Fibroblast of lung (primary cell): ENCODE results near the gene CRTC1. TPM values are rescaled to one million over a fixed set of nuclear protein-coding genes. Genes with fewer than 3 reads are reported as not detected.
"Not testable (repeated sequence)": the region's sequence is repeated elsewhere in the genome, so short reads cannot be mapped to it uniquely, and the experiment has no call there.

Experiments used
- DNase-seq, 2 donors: peaks; one replicate each; pipeline versions ENCODE4 v3.0.0 to v3.0.0-alpha.2; 2010; ENCODE audit warnings: low read depth in 2 of 2
- H2AFZ ChIP-seq: 2 replicates; pipeline ENCODE4 v1.5.1; 2012; ENCODE audit warnings: low read length, control low read depth, inconsistent platforms
- H3K27ac ChIP-seq: 2 replicates; pipeline ENCODE4 v1.5.1; 2011; ENCODE audit warnings: low read length, control low read depth; ENCODE audit not compliant: insufficient read depth
- H3K27me3 ChIP-seq: 2 replicates; pipeline ENCODE4 v1.5.1; 2011; ENCODE audit warnings: mild to moderate bottlenecking, low read length; ENCODE audit not compliant: control insufficient read depth, insufficient read depth
- H3K36me3 ChIP-seq: 2 replicates; pipeline ENCODE4 v1.5.1; 2011; ENCODE audit warnings: low read length; ENCODE audit not compliant: control insufficient read depth, insufficient read depth
- H3K4me1 ChIP-seq: 2 replicates; pipeline ENCODE4 v1.5.1; 2011; ENCODE audit warnings: low read length; ENCODE audit not compliant: control insufficient read depth, insufficient read depth; ENCODE audit errors: extremely low read depth
- H3K4me2 ChIP-seq: 2 replicates; pipeline ENCODE4 v1.5.1; 2011; ENCODE audit warnings: low read length, control low read depth; ENCODE audit not compliant: insufficient read depth; ENCODE audit errors: extremely low read depth
- H3K4me3 ChIP-seq, 4 experiments: fragments of 200-600 bp in 1 of 4; sonication (generic) in 1 of 4; replicated peaks in 1 of 4; 2 replicates each; pipeline ENCODE4 v1.5.1; 2011 to 2016; ENCODE audit warnings: low read length in 4 of 4, low read depth in 3 of 4, mild to moderate bottlenecking in 3 of 4, control low read depth in 2 of 4, inconsistent platforms in 1 of 4, mixed read lengths in 1 of 4; ENCODE audit not compliant: insufficient read depth in 1 of 4; ENCODE audit errors: control extremely low read depth in 1 of 4
- H3K79me2 ChIP-seq: 2 replicates; pipeline ENCODE4 v1.5.1; 2012; ENCODE audit warnings: mild to moderate bottlenecking, low read length, inconsistent platforms; ENCODE audit not compliant: control insufficient read depth, insufficient read depth
- H3K9ac ChIP-seq: 2 replicates; pipeline ENCODE4 v1.5.1; 2011; ENCODE audit warnings: mild to moderate bottlenecking, low read length, control low read depth; ENCODE audit not compliant: insufficient read depth
- H3K9me3 ChIP-seq: 2 replicates; pipeline ENCODE4 v1.5.1; 2012; ENCODE audit warnings: low read depth, low read length; ENCODE audit not compliant: control insufficient read depth, insufficient read depth
- H4K20me1 ChIP-seq: 2 replicates; pipeline ENCODE4 v1.5.1; 2011; ENCODE audit warnings: low read length; ENCODE audit not compliant: control insufficient read depth, insufficient read depth; ENCODE audit errors: extremely low read depth
- CTCF ChIP-seq, 2 donors: IDR thresholded peaks in 1 of 2; conservative IDR thresholded peaks in 1 of 2; 1 replicate in 1 of 2; 2 replicates in 1 of 2; pipeline ENCODE4 v1.5.1; 2011 to 2012; ENCODE audit warnings: low read length in 2 of 2, control low read depth in 1 of 2, inconsistent platforms in 1 of 2, low read depth in 1 of 2, mild to moderate bottlenecking in 1 of 2
- EZH2 ChIP-seq: IDR thresholded peaks from 2 replicates; pipeline ENCODE4 v1.5.1; 2012; ENCODE audit warnings: low read length, control low read depth, mild to moderate bottlenecking; ENCODE audit errors: missing control alignments
- polyA plus RNA-seq, 2 donors: library from polyadenylated mRNA; depleted of rRNA in 1 of 2; stranded (reverse) in 1 of 2; unstranded in 1 of 2; fragments of >200 nt; gene quantifications; 2 replicates each; pipeline ENCODE4 v1.2.1, GENCODE V29; 2011 to 2012; ENCODE audit warnings: missing spikeins in 1 of 2
- total RNA-seq: library from RNA; depleted of rRNA; stranded (reverse); fragments of >200 nt; gene quantifications from 2 replicates; pipeline ENCODE4 v1.2.1, GENCODE V29; 2014

The CRTC1 gene
- total and polyA plus RNA-seq, 2 donors (not counting 1 experiment from before 2014, with no cell fraction given): 1.2 to 2.0 TPM

DNA sequence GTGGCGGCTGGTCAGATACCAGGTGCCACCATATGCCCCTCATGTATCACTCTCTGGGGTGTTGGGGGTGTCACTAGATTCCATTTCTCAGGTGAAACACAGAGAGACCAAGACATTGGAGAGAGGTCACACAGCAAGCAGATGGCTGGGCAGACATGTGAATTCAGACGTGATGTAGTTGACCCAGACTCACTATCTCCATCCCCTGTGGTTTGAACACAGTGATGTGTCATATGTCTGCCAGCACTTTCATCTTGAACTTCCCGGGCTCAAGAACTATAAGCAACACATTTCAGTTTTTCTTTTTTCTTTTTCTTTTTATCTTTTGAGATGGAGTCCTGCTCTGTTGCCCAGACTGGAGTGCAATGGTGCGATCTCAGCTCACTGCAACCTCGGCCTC, 132.2 kb downstream of the CRTC1 start:
- no peak overlapping the region for H3K4me3 ChIP-seq
- H3K27me3 ChIP-seq: peaks cover 7% of the 10 kb centered on the region
- H3K27ac ChIP-seq: no peak overlapping the region
- no peak overlapping the region for H2AFZ ChIP-seq
- no peak overlapping the region for H3K9ac ChIP-seq
- no peaks in the 10 kb centered on the region for H3K79me2 ChIP-seq
- no peak overlapping the region for H3K4me2 ChIP-seq
- no peaks in the 10 kb centered on the region for H3K4me1 ChIP-seq
- no peaks in the 10 kb centered on the region for H4K20me1 ChIP-seq
- no peak for TF ChIP-seq CTCF (conservative IDR thresholded peaks at IDR 0.05 in 1 of 2, IDR thresholded peaks at IDR 0.05 in 1 of 2; ENCODE audit: low read depth in 1 of 2, low read length in 2 of 2)
- no peak for TF ChIP-seq EZH2
- no peak for DNase-seq
- H3K36me3 ChIP-seq: no peaks in the 10 kb centered on the region
- H3K9me3 ChIP-seq: no peaks in the 10 kb centered on the region

DNA sequence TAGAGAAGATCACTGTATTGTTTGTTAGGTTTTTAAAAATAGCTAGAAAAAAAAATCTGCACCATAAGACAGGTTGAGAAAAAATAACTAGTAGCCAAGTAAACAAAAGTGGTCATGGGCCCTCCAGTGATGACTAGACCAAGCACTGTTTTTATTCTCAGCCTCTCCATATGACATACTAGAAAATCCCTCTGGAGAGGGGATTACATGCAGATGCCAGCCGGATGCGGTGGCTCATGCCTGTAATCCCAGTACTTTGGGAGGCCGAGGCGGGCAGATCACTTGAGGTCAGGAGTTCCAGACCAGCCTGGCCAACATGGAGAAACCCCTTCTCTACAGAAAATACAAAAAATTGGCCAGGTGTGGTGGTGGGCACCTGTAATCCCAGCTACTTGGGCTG, 133.2 kb downstream of the CRTC1 start:
- not testable (repeated sequence) for H3K9me3 ChIP-seq, H2AFZ ChIP-seq, H3K4me3 ChIP-seq, H4K20me1 ChIP-seq, H3K36me3 ChIP-seq, H3K27me3 ChIP-seq, DNase-seq, H3K9ac ChIP-seq, H3K4me2 ChIP-seq, H3K27ac ChIP-seq, H3K79me2 ChIP-seq, H3K4me1 ChIP-seq

GRCh38 chr19:18817574-18817973, 134.1 kb downstream of the CRTC1 start:
- H3K4me3 ChIP-seq: no peak overlapping the region
- H4K20me1 ChIP-seq: no peaks in the 10 kb centered on the region
- H3K79me2 ChIP-seq: no peaks in the 10 kb centered on the region
- no peak overlapping the region for H3K27ac ChIP-seq
- no peak for TF ChIP-seq CTCF (conservative IDR thresholded peaks at IDR 0.05 in 1 of 2, IDR thresholded peaks at IDR 0.05 in 1 of 2; ENCODE audit: low read depth in 1 of 2, low read length in 2 of 2)
- TF ChIP-seq EZH2: no peak
- H3K9ac ChIP-seq: no peak overlapping the region
- no peaks in the 10 kb centered on the region for H3K9me3 ChIP-seq
- H3K4me2 ChIP-seq: no peak overlapping the region
- H3K36me3 ChIP-seq: no peaks in the 10 kb centered on the region
- H3K4me1 ChIP-seq: no peaks in the 10 kb centered on the region
- H3K27me3 ChIP-seq: peaks cover 7% of the 10 kb centered on the region
- no peak for DNase-seq
- H2AFZ ChIP-seq: no peak overlapping the region
